HG03097 (cell line): Measurements from ENCODE around the gene PSMB9.
A peak's percentile ranks its signal among the peaks of the same experiment; 100 is the strongest.

Source experiments
- ATAC-seq: cut with Tn5 transposase; IDR thresholded peaks from one replicate; pipeline ENCODE4 v1.9.1; 2021; ENCODE audit not compliant: unreplicated experiment, low FRiP score

Gene PSMB9

GRCh38 chr6:32894085-32895005 lies 40.4 kb downstream of the PSMB9 start:
- ATAC-seq = peak; percentile 92

- no peak for ATAC-seq
Measured at GRCh38 chr6:32895006-32895345, 41.0 kb downstream of the PSMB9 start.

DNA sequence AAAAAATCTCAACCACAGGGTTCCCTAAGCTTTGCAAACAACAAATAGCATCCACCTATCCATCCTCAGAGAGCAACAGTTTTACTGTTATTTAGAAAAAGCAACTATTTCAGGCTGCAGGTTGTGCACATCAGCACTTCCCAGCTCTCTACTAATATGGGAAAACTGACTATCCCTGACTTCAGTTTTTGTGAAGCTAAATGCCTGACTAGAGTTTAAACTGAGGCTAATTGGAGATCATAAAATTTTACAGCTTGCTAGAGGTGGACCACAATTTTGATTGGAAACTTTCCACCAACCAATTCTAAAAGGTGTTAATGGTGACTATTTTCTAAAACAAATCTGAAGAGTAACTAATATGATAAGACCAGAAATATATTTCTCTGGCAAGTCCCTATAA lies 50.0 kb downstream of the PSMB9 start:
- ATAC-seq = no peak

- ATAC-seq = no peak
Measured at GRCh38 chr6:32905078-32905477, 51.1 kb downstream of the PSMB9 start.

- ATAC-seq = no peak
Measured at GRCh38 chr6:32906539-32906938, 52.5 kb downstream of the PSMB9 start.

GRCh38 chr6:32908897-32909296 lies 54.9 kb downstream of the PSMB9 start:
- no peak for ATAC-seq
